Thyroid gland (tissue), 4 donors: ENCODE measurements around the gene RPGR. TPM values are rescaled to one million over a fixed set of nuclear protein-coding genes. Genes with fewer than 3 reads are reported as not detected.

Experiments
- DNase-seq, 2 donors: peaks; one replicate each; pipeline ENCODE4 v3.0.0-alpha.2; 2019
- H3K27ac ChIP-seq, 3 donors: fragments of 200-600 bp; sonication (generic); 1 replicate in 2 of 3; 2 replicates in 1 of 3; pipeline ENCODE4 v1.5.1; 2016 to 2019; ENCODE audit warnings: mild to moderate bottlenecking in 1 of 3, moderate library complexity in 1 of 3
- H3K27me3 ChIP-seq: fragments of 200-600 bp; sonication (generic); one replicate; pipeline ENCODE4 v1.5.1; 2019
- H3K36me3 ChIP-seq, 2 donors: fragments of 200-600 bp; sonication (generic); one replicate each; pipeline ENCODE4 v1.5.1; 2016 to 2019
- H3K4me1 ChIP-seq, 2 donors: fragments of 200-600 bp; sonication (generic); one replicate each; pipeline ENCODE4 v1.5.1; 2017 to 2019
- H3K4me3 ChIP-seq, 3 donors: fragments of 200-600 bp; sonication (generic); replicated peaks in 1 of 3; 1 replicate in 2 of 3; 2 replicates in 1 of 3; pipeline ENCODE4 v1.5.1; 2016; ENCODE audit warnings: mild to moderate bottlenecking in 1 of 3
- H3K9me3 ChIP-seq: fragments of 200-600 bp; sonication (generic); one replicate; pipeline ENCODE4 v1.5.1; 2017
- CTCF ChIP-seq, 6 experiments: fragments of 200-600 bp in 3 of 6; fragments of 450-650 bp in 3 of 6; sonication (generic) in 3 of 6; IDR thresholded peaks; one replicate each; pipeline ENCODE4 v1.5.1; 2016 to 2019; ENCODE audit warnings: antibody characterized with exemption in 6 of 6, mild to moderate bottlenecking in 2 of 6, inconsistent platforms in 1 of 6, moderate library complexity in 1 of 6
- POLR2A ChIP-seq, 2 donors: fragments of 450-650 bp; IDR thresholded peaks; one replicate each; pipeline ENCODE4 v1.6.1; 2017; ENCODE audit warnings: antibody characterized with exemption in 2 of 2, mild to moderate bottlenecking in 2 of 2, moderate library complexity in 1 of 2
- WGBS, 2 donors: methylation state at CpG; one replicate each; pipeline ENCODE4 v1.1.5; 2017; 5-methylcytosine and 5-hydroxymethylcytosine counted together
- intact Hi-C: fragments of 100-400 bp; cut with DNase I; formaldehyde crosslinking; loops from one replicate; pipeline ENCODE4 v1.15.1; 2023
- small RNA-seq: library from RNA; depleted of rRNA; stranded (forward); fragments of <200 nt; gene quantifications from one replicate; pipeline ENCODE3, GENCODE V24; 2016
- total RNA-seq, 4 donors: library from RNA; depleted of rRNA; stranded (reverse); fragments of >200 nt; gene quantifications; one replicate each; pipeline ENCODE4 v1.2.3, GENCODE V29; 2016

Gene RPGR
- total RNA-seq, 4 donors from 2014 or later = 22.6 to 51.2 (median 35.4) TPM

DNA sequence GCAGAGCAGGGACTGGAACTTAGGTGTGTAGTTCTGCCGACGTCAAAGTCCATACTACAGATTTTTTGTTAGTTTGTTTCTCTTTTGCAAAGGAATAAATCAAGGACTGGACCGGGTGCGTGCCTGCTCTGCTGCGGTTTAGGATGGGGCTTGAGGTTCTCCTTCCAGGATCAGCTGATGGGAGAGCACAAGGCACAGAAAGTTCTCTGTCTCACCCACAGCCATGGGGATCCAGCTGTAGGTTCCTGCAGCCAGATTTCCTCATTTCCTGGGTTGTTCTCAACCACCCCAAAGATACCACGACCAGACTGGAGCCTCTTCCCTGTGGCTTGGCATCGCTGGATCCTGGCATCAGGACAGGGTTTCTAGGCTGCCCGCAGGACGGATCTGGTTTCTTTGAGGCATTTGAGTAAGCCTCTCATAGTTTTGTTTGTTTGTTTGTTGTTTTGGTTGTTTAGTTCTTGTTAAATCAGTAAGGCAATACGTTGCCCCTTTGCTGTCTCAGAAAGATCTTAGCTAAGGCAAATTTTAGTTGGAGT, 105.8 kb downstream of the RPGR start:
- H3K27me3 ChIP-seq = no peaks in the 10 kb centered on the region

GRCh38 chrX:38220415-38221390, 106.6 kb downstream of the RPGR start, which contains the start of gene SRPX:
Gene SRPX, minus strand, starts transcription at chrX:38220871. Its CDS starts 79 bp downstream, at chrX:38220792.
- Histone ChIP-seq H3K27ac (no peak within 1 kb of the TSS), H3K4me1 (no peaks in the 10 kb centered on the region), H3K4me3 (peak within 1 kb of the TSS in 1 of 3 donors; percentile 34), H3K36me3 (no peaks in the 10 kb centered on the region), H3K9me3 (no peaks in the 10 kb centered on the region), H3K27me3 (no peaks in the 10 kb centered on the region)
- intact Hi-C loops = no loop called here
- WGBS, 2 donors = 7 to 21% methylated on average over 19 of the region's 76 CpGs
- no peak for TF ChIP-seq CTCF (IDR thresholded peaks at IDR 0.05)
- no peak for TF ChIP-seq POLR2A (IDR thresholded peaks at IDR 0.05)
- DNase-seq = peak in 1 of 2 donors; percentile 12

More for the DNA sequence above, 105.8 kb downstream of the RPGR start:
- intact Hi-C loops = no loop called here
- H3K27ac ChIP-seq = no peak overlapping the region
- TF ChIP-seq CTCF (IDR thresholded peaks at IDR 0.05) (no peak), POLR2A (IDR thresholded peaks at IDR 0.05) (no peak)
- H3K36me3 ChIP-seq = no peaks in the 10 kb centered on the region
- peak overlapping the region in 1 of 3 donors; percentile 34 for H3K4me3 ChIP-seq
- no peak for DNase-seq
- no peaks in the 10 kb centered on the region for H3K4me1 ChIP-seq
- no peaks in the 10 kb centered on the region for H3K9me3 ChIP-seq
- WGBS, 2 donors = 58 to 83% methylated on average over 8 of the region's 10 CpGs

- H3K36me3 ChIP-seq = no peaks in the 10 kb centered on the region
- peak overlapping the region in 1 of 3 donors; percentile 34 for H3K4me3 ChIP-seq
- H3K4me1 ChIP-seq = no peaks in the 10 kb centered on the region
- 0% methylated on average over 3 of the region's 14 CpGs; no CpG with 5 or more reads in 1 of the 2 donors for WGBS, 2 donors
- H3K27ac ChIP-seq = no peak overlapping the region
- peak; percentile 3 to 7 for DNase-seq
- TF ChIP-seq POLR2A (IDR thresholded peaks at IDR 0.05) (no peak), CTCF (IDR thresholded peaks at IDR 0.05) (peak in 1 of 6 experiments; percentile 9)
- intact Hi-C loops = no loop called here
- no peaks in the 10 kb centered on the region for H3K27me3 ChIP-seq
- H3K9me3 ChIP-seq = no peaks in the 10 kb centered on the region
Measured at GRCh38 chrX:38220024-38220414, 107.3 kb downstream of the RPGR start.

Small RNAs within 50 kb of the gene (small RNA-seq; reads per million reads assigned to genes)
- not detected for gene RF00322

Other genes with a start within 250 kb of the RPGR start
- 100 to 1,000 TPM in 2 of 4 donors, 10 to 100 TPM in 2; 47.5 to 135 (median 107) TPM for gene SRPX, start 106.6 kb downstream of the RPGR start, total RNA-seq
- 1 to 10 TPM in 1 of 4 donors, under 1 TPM in 1, not detected in 2; 0.33 to 1.2 TPM for gene OTC, start 25.1 kb upstream of the RPGR start, total RNA-seq
- 10 to 100 TPM; 38.1 to 66.2 (median 55.2) TPM for gene TSPAN7, start 234.0 kb upstream of the RPGR start, total RNA-seq